PC-3 (cell line): ENCODE results near the gene ZNF22. TPM values are rescaled to one million over a fixed set of nuclear protein-coding genes. Genes with fewer than 3 reads are reported as not detected.

Source experiments
- ATAC-seq: fragments of 200-7000 bp; cut with Tn5 transposase; 2 replicates; pipeline ENCODE4 v1.9.1; 2020; ENCODE audit warnings: mild to moderate bottlenecking, moderate library complexity
- BruUV-seq: library from RNA; stranded (reverse); fragments of 400-500 nt; replicated peaks from 2 replicates; lab custom pipeline; 2021; lab: Mats Ljungman, UMichigan
- CTCF ChIA-PET: fragments of 300-600 bp; sonication (Branson Sonifier 250); formaldehyde crosslinking; loops from one replicate; lab custom pipeline; 2022; ENCODE audit warnings: antibody characterized with exemption; lab: Charles Lee
- POLR2A ChIA-PET: fragments of 300-600 bp; sonication (Branson Sonifier 250); formaldehyde crosslinking; loops from one replicate; lab custom pipeline; 2022; ENCODE audit warnings: antibody characterized with exemption; ENCODE audit not compliant: unreplicated experiment; lab: Charles Lee
- DNase-seq: peaks from one replicate; pipeline ENCODE4 v3.0.0-alpha.2; 2015
- H2AFZ ChIP-seq: fragments of 300-600 bp; sonication (generic); 2 replicates; pipeline ENCODE4 v1.6.0; 2016; ENCODE audit warnings: antibody characterized with exemption, low read length
- H3F3A ChIP-seq: fragments of 300-600 bp; sonication (generic); one replicate; pipeline ENCODE4 v1.6.0; 2017; ENCODE audit warnings: antibody characterized with exemption, low read length, control low read depth, mild to moderate bottlenecking; ENCODE audit not compliant: unreplicated experiment
- H3K27ac ChIP-seq: fragments of 300-600 bp; sonication (generic); 2 replicates; pipeline ENCODE4 v1.5.1; 2016; ENCODE audit warnings: mild to moderate bottlenecking, low read length
- H3K27me3 ChIP-seq: fragments of 300-600 bp; sonication (generic); 2 replicates; pipeline ENCODE4 v1.6.1; 2016; ENCODE audit warnings: low read length, mixed read lengths
- H3K36me3 ChIP-seq: fragments of 300-600 bp; sonication (generic); 2 replicates; pipeline ENCODE4 v1.6.1; 2016; ENCODE audit warnings: low read depth, mixed run types, low read length, mixed read lengths
- H3K4me1 ChIP-seq: fragments of 300-600 bp; sonication (generic); 2 replicates; pipeline ENCODE4 v1.5.1; 2016; ENCODE audit warnings: low read length; ENCODE audit not compliant: insufficient read depth
- H3K4me2 ChIP-seq: fragments of 300-600 bp; sonication (generic); 2 replicates; pipeline ENCODE4 v1.6.0; 2016; ENCODE audit warnings: low read length
- H3K4me3 ChIP-seq: fragments of 300-600 bp; sonication (generic); 2 replicates; pipeline ENCODE4 v1.5.1; 2016; ENCODE audit warnings: mild to moderate bottlenecking, low read length, mixed read lengths
- H3K79me2 ChIP-seq: fragments of 300-600 bp; sonication (generic); 2 replicates; pipeline ENCODE4 v1.6.1; 2017; ENCODE audit warnings: low read length, mixed read lengths
- H3K9ac ChIP-seq: fragments of 300-600 bp; sonication (generic); 2 replicates; pipeline ENCODE4 v1.6.0; 2016; ENCODE audit warnings: mild to moderate bottlenecking, low read length
- H3K9me2 ChIP-seq: fragments of 300-600 bp; sonication (generic); replicated peaks from 2 replicates; pipeline ENCODE4 v1.6.1; 2016; ENCODE audit warnings: mixed run types, low read length, mixed read lengths
- H3K9me3 ChIP-seq: fragments of 300-600 bp; sonication (generic); 2 replicates; pipeline ENCODE4 v1.6.1; 2016; ENCODE audit warnings: low read length, mixed read lengths
- H4K20me1 ChIP-seq: fragments of 300-600 bp; sonication (generic); 2 replicates; pipeline ENCODE4 v1.6.1; 2016; ENCODE audit warnings: low read length, mixed read lengths
- CTCF ChIP-seq: fragments of 300-600 bp; sonication (generic); conservative IDR thresholded peaks from 2 replicates; pipeline ENCODE4 v1.5.1; 2017; ENCODE audit warnings: antibody characterized with exemption, low read depth, mild to moderate bottlenecking, low read length
- EZH2 ChIP-seq: fragments of 300-600 bp; sonication (generic); IDR thresholded peaks from one replicate; pipeline ENCODE4 v1.6.1; 2017; ENCODE audit warnings: antibody characterized with exemption, mild to moderate bottlenecking, low read length; ENCODE audit not compliant: unreplicated experiment
- EZH2phosphoT487 ChIP-seq: fragments of 300-600 bp; sonication (generic); IDR thresholded peaks from 2 replicates; pipeline ENCODE4 v1.6.1; 2018; ENCODE audit warnings: mild to moderate bottlenecking, antibody characterized with exemption, low read length, borderline replicate concordance
- intact Hi-C: fragments of 100-400 bp; cut with micrococcal nuclease; formaldehyde crosslinking; loops from 2 replicates; pipeline ENCODE4 v1.9.0; 2023
- total RNA-seq: library from RNA; depleted of rRNA; stranded (reverse); fragments of >200 nt; gene quantifications from 2 replicates; pipeline ENCODE4 v1.2.3, GENCODE V29; 2014

The ZNF22 gene
- total RNA-seq, 1 experiment from 2014 or later, result 24.8 TPM

GRCh38 chr10:44997105-44997748 is 3.5 kb upstream of the ZNF22 start:
- POLR2A ChIA-PET, result no interaction called here
- Histone ChIP-seq H3K9me2 (no peaks in the 10 kb centered on the region), H3K9me3 (no peaks in the 10 kb centered on the region), H2AFZ (no peak overlapping the region), H3K36me3 (no peaks in the 10 kb centered on the region), H3K4me3 (no peak overlapping the region), H3K79me2 (peaks cover 7% of the 10 kb centered on the region), H3K4me2 (no peak overlapping the region), H3K27ac (no peak overlapping the region), H3K9ac (no peak overlapping the region), H3F3A (no peaks in the 10 kb centered on the region), H3K27me3 (no peaks in the 10 kb centered on the region), H3K4me1 (peaks cover 12% of the 10 kb centered on the region), H4K20me1 (no peaks in the 10 kb centered on the region)
- CTCF ChIA-PET, result no interaction called here
- intact Hi-C loops, result no loop called here
- BruUV-seq, result no TSS peak
- TF ChIP-seq CTCF (no peak), EZH2phosphoT487 (no peak), EZH2 (no peak)
- ATAC-seq (no peak), DNase-seq (no peak)

- CTCF ChIA-PET, result no interaction called here
- H3K4me1 ChIP-seq, result peaks cover 19% of the 10 kb centered on the region
- H3K27me3 ChIP-seq, result no peaks in the 10 kb centered on the region
- TF ChIP-seq EZH2phosphoT487 (no peak), EZH2 (no peak), CTCF (no peak)
- H3K9me2 ChIP-seq, result no peaks in the 10 kb centered on the region
- peaks cover 6% of the 10 kb centered on the region; the same call in 1 of the 2 replicates for H3K36me3 ChIP-seq
- peaks cover 17% of the 10 kb centered on the region for H3K79me2 ChIP-seq
- H3K27ac ChIP-seq, result no peak overlapping the region
- no peak overlapping the region for H3K4me3 ChIP-seq
- no peaks in the 10 kb centered on the region for H3F3A ChIP-seq
- POLR2A ChIA-PET, result no interaction called here
- ATAC-seq, result no peak
- no peaks in the 10 kb centered on the region for H3K9me3 ChIP-seq
- H4K20me1 ChIP-seq, result peaks cover 6% of the 10 kb centered on the region; the same call in 1 of the 2 replicates
- no peak for DNase-seq
- BruUV-seq, result no TSS peak
- H2AFZ ChIP-seq, result no peak overlapping the region
- no peak overlapping the region for H3K4me2 ChIP-seq
- intact Hi-C loops, result no loop called here
- H3K9ac ChIP-seq, result no peak overlapping the region
These were observed 2.5 kb upstream of the ZNF22 start for GRCh38 chr10:44998146-44998631.

GRCh38 chr10:45000138-45000751 is 478 bp upstream of the ZNF22 start:
- intact Hi-C loops, result loop anchor here (1.0 to 10.0 kb wide), 3 partner anchors 18 to 675 kb away; partner anchors contain the start of gene ZFAND4
- Histone ChIP-seq H3K4me1 (peaks cover 19% of the 10 kb centered on the region), H3K4me2 (peak overlapping the region; percentile 80), H3K4me3 (peak overlapping the region; percentile 65), H3F3A (no peaks in the 10 kb centered on the region), H3K9me2 (no peaks in the 10 kb centered on the region), H3K27ac (peak overlapping the region; percentile 73), H3K79me2 (peaks cover 24% of the 10 kb centered on the region), H4K20me1 (peaks cover 6% of the 10 kb centered on the region; the same call in 1 of the 2 replicates), H3K27me3 (no peaks in the 10 kb centered on the region), H3K9me3 (no peaks in the 10 kb centered on the region), H2AFZ (peak overlapping the region; percentile 94), H3K36me3 (peaks cover 24% of the 10 kb centered on the region; the same call in 1 of the 2 replicates), H3K9ac (peak overlapping the region; percentile 85)
- TF ChIP-seq CTCF (no peak), EZH2phosphoT487 (no peak), EZH2 (no peak)
- ChIA-PET CTCF (no interaction called here), POLR2A (interaction anchor here (0.8 to 1.5 kb wide), 2 partner anchors 19 to 21 kb away, joined by 5 read pairs; partner anchors contain the start of gene DEPP1)
- peak; percentile 6 for DNase-seq
- ATAC-seq, result no peak
- BruUV-seq, result TSS peak; percentile 68
